ENCODE results near the gene GPC3.

GPC3 gene

GRCh38 chrX:133921764-133922389 lies 63.5 kb downstream of the GPC3 start:
- TF ChIP-seq SUZ12 (IDR thresholded peaks at IDR 0.05; ENCODE audit: extremely low read depth, insufficient read depth, insufficient read length), result no peak
- no peak for TF ChIP-seq YY1 (IDR thresholded peaks at IDR 0.05; ENCODE audit: insufficient read depth, insufficient read length)
- TF ChIP-seq ZNF274 (IDR thresholded peaks at IDR 0.05; ENCODE audit: low read depth, low read length), result no peak
- DNase-seq (ENCODE audit: low read depth, low spot score), result peak; percentile 11
- Histone ChIP-seq H3K36me3 (ENCODE audit: insufficient read depth, insufficient read length, low read length) (no peaks in the 10 kb centered on the region), H3K4me3 (ENCODE audit: insufficient read length, low read depth) (no peak overlapping the region), H3K9ac (ENCODE audit: insufficient read length, low read depth) (no peak overlapping the region), H3K4me1 (ENCODE audit: insufficient read depth, insufficient read length) (no peaks in the 10 kb centered on the region), H3K27me3 (ENCODE audit: insufficient read depth, insufficient read length) (no peaks in the 10 kb centered on the region), H3K9me3 (ENCODE audit: insufficient read depth, low read length) (no peaks in the 10 kb centered on the region)

DNA sequence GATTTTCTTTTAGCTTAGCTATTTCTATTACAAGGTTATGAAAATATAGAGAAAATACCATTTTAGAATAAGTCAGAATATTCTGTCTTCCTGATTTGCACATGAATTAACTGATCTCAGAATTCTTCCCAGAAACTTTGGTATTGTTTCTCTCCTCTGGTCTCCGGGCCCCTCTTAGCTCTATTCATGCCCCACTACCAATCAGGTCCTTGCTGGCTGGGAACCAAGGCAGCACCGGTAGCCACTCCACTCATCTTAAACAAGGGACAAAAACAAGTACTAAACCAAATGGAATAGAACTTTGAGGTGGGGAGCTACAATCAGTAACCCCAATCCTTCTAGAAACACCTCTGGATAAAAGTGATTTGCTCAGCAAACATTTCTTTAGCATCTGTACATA lies 64.3 kb downstream of the GPC3 start:
- TF ChIP-seq YY1 (IDR thresholded peaks at IDR 0.05; ENCODE audit: insufficient read depth, insufficient read length) (no peak), SUZ12 (IDR thresholded peaks at IDR 0.05; ENCODE audit: extremely low read depth, insufficient read depth, insufficient read length) (no peak), ZNF274 (IDR thresholded peaks at IDR 0.05; ENCODE audit: low read depth, low read length) (no peak)
- no peak overlapping the region for H3K9ac ChIP-seq (ENCODE audit: insufficient read length, low read depth)
- H3K27me3 ChIP-seq (ENCODE audit: insufficient read depth, insufficient read length), result no peaks in the 10 kb centered on the region
- no peaks in the 10 kb centered on the region for H3K4me1 ChIP-seq (ENCODE audit: insufficient read depth, insufficient read length)
- H3K9me3 ChIP-seq (ENCODE audit: insufficient read depth, low read length), result no peaks in the 10 kb centered on the region
- no peak overlapping the region for H3K4me3 ChIP-seq (ENCODE audit: insufficient read length, low read depth)
- H3K36me3 ChIP-seq (ENCODE audit: insufficient read depth, insufficient read length, low read length), result no peaks in the 10 kb centered on the region
- DNase-seq (ENCODE audit: low read depth, low spot score), result no peak

DNA sequence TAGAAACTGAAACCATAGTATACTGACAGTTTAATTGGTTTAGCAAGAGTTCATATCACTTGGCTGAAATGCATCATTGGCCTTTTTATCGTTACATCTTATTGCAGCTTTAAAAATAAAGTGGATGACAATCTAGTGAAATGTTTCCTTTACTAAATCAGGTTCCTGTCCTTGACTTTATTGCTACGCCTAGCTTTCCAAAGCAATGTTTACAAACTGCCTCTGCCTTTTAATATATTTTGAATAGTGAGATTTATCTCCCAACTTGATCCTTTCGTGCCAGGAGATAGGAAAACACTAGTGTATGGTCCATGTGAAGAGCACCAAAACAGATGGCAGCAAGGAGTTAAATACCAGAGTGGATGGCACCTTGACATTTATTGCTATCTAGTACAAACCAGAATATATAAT lies 67.0 kb downstream of the GPC3 start:
- Histone ChIP-seq H3K4me3 (ENCODE audit: insufficient read length, low read depth) (no peak overlapping the region), H3K27me3 (ENCODE audit: insufficient read depth, insufficient read length) (no peaks in the 10 kb centered on the region), H3K9ac (ENCODE audit: insufficient read length, low read depth) (no peak overlapping the region), H3K9me3 (ENCODE audit: insufficient read depth, low read length) (no peaks in the 10 kb centered on the region), H3K36me3 (ENCODE audit: insufficient read depth, insufficient read length, low read length) (no peaks in the 10 kb centered on the region), H3K4me1 (ENCODE audit: insufficient read depth, insufficient read length) (no peaks in the 10 kb centered on the region)
- TF ChIP-seq ZNF274 (IDR thresholded peaks at IDR 0.05; ENCODE audit: low read depth, low read length), result no peak
- no peak for TF ChIP-seq YY1 (IDR thresholded peaks at IDR 0.05; ENCODE audit: insufficient read depth, insufficient read length)
- TF ChIP-seq SUZ12 (IDR thresholded peaks at IDR 0.05; ENCODE audit: extremely low read depth, insufficient read depth, insufficient read length), result no peak
- no peak for DNase-seq (ENCODE audit: low read depth, low spot score)

- no peaks in the 10 kb centered on the region for H3K4me1 ChIP-seq (ENCODE audit: insufficient read depth, insufficient read length)
- DNase-seq (ENCODE audit: low read depth, low spot score), result no peak
- H3K9me3 ChIP-seq (ENCODE audit: insufficient read depth, low read length), result no peaks in the 10 kb centered on the region
- no peak overlapping the region for H3K4me3 ChIP-seq (ENCODE audit: insufficient read length, low read depth)
- no peaks in the 10 kb centered on the region for H3K27me3 ChIP-seq (ENCODE audit: insufficient read depth, insufficient read length)
- TF ChIP-seq YY1 (IDR thresholded peaks at IDR 0.05; ENCODE audit: insufficient read depth, insufficient read length) (no peak), ZNF274 (IDR thresholded peaks at IDR 0.05; ENCODE audit: low read depth, low read length) (no peak), SUZ12 (IDR thresholded peaks at IDR 0.05; ENCODE audit: extremely low read depth, insufficient read depth, insufficient read length) (no peak)
- H3K9ac ChIP-seq (ENCODE audit: insufficient read length, low read depth), result no peak overlapping the region
- no peaks in the 10 kb centered on the region for H3K36me3 ChIP-seq (ENCODE audit: insufficient read depth, insufficient read length, low read length)
These were observed 68.2 kb downstream of the GPC3 start for GRCh38 chrX:133916984-133917722.

DNA sequence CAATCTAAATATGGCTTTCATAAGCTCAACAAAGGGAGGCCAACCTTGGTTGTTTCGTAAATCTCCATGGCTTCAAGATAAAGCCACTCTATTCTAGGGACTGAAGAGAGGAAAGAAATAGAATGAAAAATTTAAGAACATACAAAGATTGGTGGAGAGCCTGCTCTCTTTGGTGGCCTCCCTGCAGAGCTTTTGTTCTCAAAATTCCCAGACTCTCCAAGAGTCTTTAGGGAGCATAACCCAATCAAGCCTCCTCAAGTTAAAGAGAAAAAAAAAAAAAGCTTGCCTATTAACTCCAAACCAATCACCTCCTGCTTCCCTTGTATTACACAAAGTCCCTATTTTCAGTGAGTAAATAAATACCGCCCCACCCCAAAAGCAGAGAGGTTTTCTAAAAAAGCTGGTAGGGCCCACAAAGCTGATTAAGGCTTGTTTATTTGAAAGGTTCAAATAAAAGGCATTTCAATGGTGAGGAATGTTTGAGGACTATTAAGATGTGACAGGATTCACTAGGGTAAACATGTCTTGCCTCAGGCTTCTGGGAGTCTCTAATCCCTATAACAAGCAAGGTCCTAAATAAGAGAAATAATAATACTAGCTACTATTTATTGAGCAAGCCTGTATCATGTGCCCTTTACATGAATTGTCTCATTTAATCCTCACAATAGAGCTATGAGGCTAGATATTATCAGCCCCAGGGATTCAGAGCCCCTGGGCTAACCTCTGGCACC lies 71.6 kb downstream of the GPC3 start:
- Histone ChIP-seq H3K4me3 (ENCODE audit: insufficient read length, low read depth) (no peak overlapping the region), H3K9me3 (ENCODE audit: insufficient read depth, low read length) (no peaks in the 10 kb centered on the region), H3K36me3 (ENCODE audit: insufficient read depth, insufficient read length, low read length) (no peaks in the 10 kb centered on the region), H3K4me1 (ENCODE audit: insufficient read depth, insufficient read length) (no peaks in the 10 kb centered on the region), H3K9ac (ENCODE audit: insufficient read length, low read depth) (no peak overlapping the region), H3K27me3 (ENCODE audit: insufficient read depth, insufficient read length) (no peaks in the 10 kb centered on the region)
- TF ChIP-seq SUZ12 (IDR thresholded peaks at IDR 0.05; ENCODE audit: extremely low read depth, insufficient read depth, insufficient read length) (no peak), YY1 (IDR thresholded peaks at IDR 0.05; ENCODE audit: insufficient read depth, insufficient read length) (no peak), ZNF274 (IDR thresholded peaks at IDR 0.05; ENCODE audit: low read depth, low read length) (no peak)
- DNase-seq (ENCODE audit: low read depth, low spot score), result peak; percentile 23

- no peaks in the 10 kb centered on the region for H3K4me1 ChIP-seq (ENCODE audit: insufficient read depth, insufficient read length)
- no peak overlapping the region for H3K4me3 ChIP-seq (ENCODE audit: insufficient read length, low read depth)
- no peaks in the 10 kb centered on the region for H3K9me3 ChIP-seq (ENCODE audit: insufficient read depth, low read length)
- H3K27me3 ChIP-seq (ENCODE audit: insufficient read depth, insufficient read length), result no peaks in the 10 kb centered on the region
- H3K9ac ChIP-seq (ENCODE audit: insufficient read length, low read depth), result no peak overlapping the region
- no peaks in the 10 kb centered on the region for H3K36me3 ChIP-seq (ENCODE audit: insufficient read depth, insufficient read length, low read length)
- TF ChIP-seq ZNF274 (IDR thresholded peaks at IDR 0.05; ENCODE audit: low read depth, low read length) (no peak), YY1 (IDR thresholded peaks at IDR 0.05; ENCODE audit: insufficient read depth, insufficient read length) (no peak), SUZ12 (IDR thresholded peaks at IDR 0.05; ENCODE audit: extremely low read depth, insufficient read depth, insufficient read length) (no peak)
- DNase-seq (ENCODE audit: low read depth, low spot score), result peak; percentile 11
These were observed 72.4 kb downstream of the GPC3 start for GRCh38 chrX:133913009-133913408.
